KMS-11 (cell line): ENCODE results near the gene FHIT.

Experiments
- H2AFZ ChIP-seq: fragments of 200-600 bp; sonication (generic); 2 replicates; pipeline ENCODE4 v1.6.1; 2016; ENCODE audit warnings: antibody characterized with exemption, mixed run types, low read depth
- H3K27ac ChIP-seq: fragments of 200-600 bp; sonication (generic); 2 replicates; pipeline ENCODE4 v1.6.1; 2016; ENCODE audit warnings: mild to moderate bottlenecking, mixed run types
- H3K27me3 ChIP-seq: fragments of 200-600 bp; sonication (generic); 2 replicates; pipeline ENCODE4 v1.6.1; 2017; ENCODE audit warnings: mild to moderate bottlenecking, low read depth, mixed run types, moderate library complexity; ENCODE audit not compliant: insufficient read depth
- H3K36me3 ChIP-seq: fragments of 200-600 bp; sonication (generic); 2 replicates; pipeline ENCODE4 v1.6.1; 2017; ENCODE audit warnings: mild to moderate bottlenecking, mixed run types; ENCODE audit not compliant: insufficient read depth
- H3K4me1 ChIP-seq: fragments of 200-600 bp; sonication (generic); 2 replicates; pipeline ENCODE4 v1.6.1; 2016; ENCODE audit warnings: mild to moderate bottlenecking, low read depth, mixed run types; ENCODE audit not compliant: poor library complexity, severe bottlenecking
- H3K4me2 ChIP-seq: fragments of 200-600 bp; sonication (generic); 2 replicates; pipeline ENCODE4 v1.7.0; 2016; ENCODE audit warnings: mild to moderate bottlenecking, mixed run types
- H3K4me3 ChIP-seq: fragments of 200-600 bp; sonication (generic); IDR thresholded peaks from 2 replicates; pipeline ENCODE4 v1.6.1; 2017; ENCODE audit warnings: low read depth, low read length, mixed read lengths; ENCODE audit not compliant: insufficient read depth
- H3K79me2 ChIP-seq: fragments of 200-600 bp; sonication (generic); 2 replicates; pipeline ENCODE4 v1.6.1; 2016; ENCODE audit warnings: low read depth, mixed run types; ENCODE audit not compliant: insufficient read depth
- H3K9ac ChIP-seq: fragments of 200-600 bp; sonication (generic); 2 replicates; pipeline ENCODE4 v1.6.1; 2016; ENCODE audit warnings: mild to moderate bottlenecking, mixed run types
- H4K20me1 ChIP-seq: fragments of 200-600 bp; sonication (generic); 2 replicates; pipeline ENCODE4 v1.6.1; 2016; ENCODE audit warnings: mild to moderate bottlenecking, mixed run types; ENCODE audit not compliant: insufficient read depth
- CTCF ChIP-seq: fragments of 200-600 bp; sonication (generic); conservative IDR thresholded peaks from 2 replicates; pipeline ENCODE4 v1.6.1; 2017; ENCODE audit warnings: low read depth, mild to moderate bottlenecking, antibody characterized with exemption, low read length, moderate library complexity, mixed read lengths

The FHIT gene

GRCh38 chr3:59940718-59941117, 1310.5 kb downstream of the FHIT start:
- H4K20me1 ChIP-seq = no peaks in the 10 kb centered on the region
- H3K79me2 ChIP-seq = no peaks in the 10 kb centered on the region
- H3K27me3 ChIP-seq = no peaks in the 10 kb centered on the region
- no peak overlapping the region for H3K4me2 ChIP-seq
- no peak overlapping the region for H3K9ac ChIP-seq
- H3K27ac ChIP-seq = no peak overlapping the region
- H2AFZ ChIP-seq = no peak overlapping the region
- no peak overlapping the region for H3K4me3 ChIP-seq
- TF ChIP-seq CTCF = no peak
- H3K4me1 ChIP-seq = no peaks in the 10 kb centered on the region
- H3K36me3 ChIP-seq = no peaks in the 10 kb centered on the region

GRCh38 chr3:59939826-59940426, 1311.3 kb downstream of the FHIT start:
- H3K4me1 ChIP-seq = no peaks in the 10 kb centered on the region
- H3K9ac ChIP-seq = no peak overlapping the region
- TF ChIP-seq CTCF = no peak
- H4K20me1 ChIP-seq = no peaks in the 10 kb centered on the region
- H2AFZ ChIP-seq = no peak overlapping the region
- H3K4me3 ChIP-seq = no peak overlapping the region
- no peaks in the 10 kb centered on the region for H3K79me2 ChIP-seq
- no peak overlapping the region for H3K27ac ChIP-seq
- no peak overlapping the region for H3K4me2 ChIP-seq
- H3K36me3 ChIP-seq = no peaks in the 10 kb centered on the region
- no peaks in the 10 kb centered on the region for H3K27me3 ChIP-seq

- TF ChIP-seq CTCF = no peak
- H3K79me2 ChIP-seq = no peaks in the 10 kb centered on the region
- H3K4me3 ChIP-seq = no peak overlapping the region
- H4K20me1 ChIP-seq = no peaks in the 10 kb centered on the region
- no peaks in the 10 kb centered on the region for H3K27me3 ChIP-seq
- no peaks in the 10 kb centered on the region for H3K4me1 ChIP-seq
- H3K4me2 ChIP-seq = no peak overlapping the region
- no peak overlapping the region for H2AFZ ChIP-seq
- no peak overlapping the region for H3K27ac ChIP-seq
- no peaks in the 10 kb centered on the region for H3K36me3 ChIP-seq
- no peak overlapping the region for H3K9ac ChIP-seq
Measured at GRCh38 chr3:59938828-59939227, 1312.4 kb downstream of the FHIT start.

GRCh38 chr3:59937201-59937600, 1314.1 kb downstream of the FHIT start:
- no peaks in the 10 kb centered on the region for H4K20me1 ChIP-seq
- no peak overlapping the region for H3K4me2 ChIP-seq
- H2AFZ ChIP-seq = no peak overlapping the region
- no peak for TF ChIP-seq CTCF
- no peaks in the 10 kb centered on the region for H3K79me2 ChIP-seq
- H3K4me3 ChIP-seq = no peak overlapping the region
- H3K9ac ChIP-seq = no peak overlapping the region
- H3K36me3 ChIP-seq = no peaks in the 10 kb centered on the region
- H3K27me3 ChIP-seq = no peaks in the 10 kb centered on the region
- no peak overlapping the region for H3K27ac ChIP-seq
- no peaks in the 10 kb centered on the region for H3K4me1 ChIP-seq
